Activated CD4-positive, alpha-beta T cell treated with anti-CD3 and anti-CD28 coated beads, Interleukin-2, amount 10 ng/mL, durations not matched to agents 24 days and 14 days (primary cell): ENCODE results near the gene RUNX2. TPM values are rescaled to one million over a fixed set of nuclear protein-coding genes. Genes with fewer than 3 reads are reported as not detected.
A peak's percentile ranks its signal among the peaks of the same experiment; 100 is the strongest.

Experiments
- DNase-seq: peaks from one replicate; pipeline ENCODE4 v3.0.0; 2022
- H3K27ac Mint-ChIP-seq: one replicate; pipeline ENCODE4 v1.8.0; 2022; ENCODE audit warnings: mild to moderate bottlenecking, mixed read lengths
- H3K27me3 Mint-ChIP-seq: one replicate; pipeline ENCODE4 v1.8.0; 2022; ENCODE audit warnings: mixed read lengths
- H3K36me3 Mint-ChIP-seq: one replicate; pipeline ENCODE4 v1.8.0; 2022; ENCODE audit warnings: low read depth, mild to moderate bottlenecking, mixed read lengths
- H3K4me1 Mint-ChIP-seq: one replicate; pipeline ENCODE4 v1.8.0; 2021; ENCODE audit warnings: mixed read lengths
- H3K4me3 Mint-ChIP-seq: one replicate; pipeline ENCODE4 v1.8.0; 2022; ENCODE audit warnings: mild to moderate bottlenecking, moderate library complexity, mixed read lengths
- H3K9me3 Mint-ChIP-seq: one replicate; pipeline ENCODE4 v1.8.0; 2021; ENCODE audit warnings: mixed read lengths
- intact Hi-C: fragments of 100-400 bp; cut with micrococcal nuclease; formaldehyde crosslinking; loops from one replicate; pipeline ENCODE4 v1.15.1; 2023
- total RNA-seq: library from RNA; stranded (reverse); gene quantifications from 2 replicates; pipeline ENCODE4 v1.2.3, GENCODE V29; 2022

The RUNX2 gene
- total RNA-seq, 1 donor from 2014 or later: 17.1 TPM

DNA sequence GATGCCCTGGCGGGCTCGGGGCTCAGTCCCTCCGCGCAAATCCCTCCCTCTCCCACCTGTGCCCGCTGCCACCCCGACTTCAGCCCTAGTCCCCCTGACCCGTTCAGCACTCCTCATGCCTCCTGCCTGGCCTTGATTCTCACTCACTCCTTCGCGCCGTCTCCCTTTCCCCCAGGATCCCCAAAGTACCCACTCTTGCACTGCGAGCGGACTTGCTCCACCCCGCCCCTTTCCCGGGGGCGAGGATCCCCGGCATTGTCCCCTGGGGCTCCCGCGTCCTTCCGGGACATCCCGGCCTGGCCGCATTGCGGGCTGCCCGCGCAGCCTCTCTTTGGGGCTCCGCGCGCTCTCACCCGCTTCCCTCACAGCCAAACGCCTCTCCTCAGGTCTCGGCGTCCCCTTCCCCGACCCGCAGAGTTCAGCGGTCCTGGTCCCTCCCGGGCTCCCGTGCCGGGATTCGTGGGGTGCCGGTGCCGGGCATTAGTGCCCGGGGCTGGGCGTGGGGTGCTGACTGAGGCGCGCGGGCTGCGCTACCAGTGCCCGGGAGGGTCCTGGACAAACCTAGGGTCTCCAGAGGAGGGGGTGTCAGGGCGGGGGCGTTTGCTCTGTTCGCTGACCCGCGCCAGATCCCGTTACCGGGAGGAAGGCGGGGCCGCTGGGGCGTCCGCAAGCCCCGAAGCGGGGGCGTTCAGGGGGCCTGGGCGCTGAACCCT lies 95.1 kb downstream of the RUNX2 start:
- Mint-ChIP-seq H3K36me3 (peaks cover 13% of the 10 kb centered on the region), H3K27me3 (peaks cover 18% of the 10 kb centered on the region), H3K4me1 (peaks cover 48% of the 10 kb centered on the region), H3K27ac (peak overlapping the region; percentile 94), H3K4me3 (peak overlapping the region; percentile 94), H3K9me3 (no peaks in the 10 kb centered on the region)
- intact Hi-C loops: loop anchor here (5.0 to 10.0 kb wide), 4 partner anchors 261 to 946 kb away; partner anchors contain the start of gene CLIC5
- DNase-seq: peak; percentile 81

DNA sequence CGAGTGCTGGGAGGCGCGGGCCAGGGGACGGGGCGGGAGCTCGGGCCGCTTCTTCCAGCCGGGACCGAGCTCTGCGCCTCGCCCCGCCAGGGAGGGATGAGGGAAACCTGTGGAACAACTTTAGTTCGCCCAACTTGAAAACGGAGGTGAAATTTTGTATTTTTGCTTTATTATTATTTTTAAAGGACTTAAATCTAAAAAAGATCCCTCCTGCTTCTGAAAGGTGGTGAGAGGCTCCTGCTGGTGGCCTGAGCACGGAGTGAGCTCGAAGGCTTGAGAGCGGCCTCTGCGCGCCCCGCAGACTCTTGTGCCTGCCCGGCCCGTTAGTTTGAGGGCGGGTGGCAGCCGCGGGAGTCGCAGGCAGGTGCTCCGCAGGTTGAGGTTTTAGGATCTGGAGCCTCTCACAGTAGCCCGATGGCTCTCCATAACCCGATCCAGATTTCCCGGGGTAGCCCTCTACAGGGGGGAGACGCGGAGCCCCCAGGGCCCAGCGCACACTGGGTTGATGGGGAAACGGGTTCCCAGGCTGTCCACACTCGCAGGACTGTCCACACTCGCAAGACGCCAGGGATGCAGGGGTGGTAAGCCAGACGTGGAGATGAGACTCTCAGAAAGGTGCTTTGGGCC lies 95.8 kb downstream of the RUNX2 start:
- peaks cover 18% of the 10 kb centered on the region for H3K36me3 Mint-ChIP-seq
- peak; percentile 74 for DNase-seq
- H3K4me1 Mint-ChIP-seq: peaks cover 51% of the 10 kb centered on the region
- H3K27me3 Mint-ChIP-seq: peaks cover 18% of the 10 kb centered on the region
- no peaks in the 10 kb centered on the region for H3K9me3 Mint-ChIP-seq
- H3K27ac Mint-ChIP-seq: peak overlapping the region; percentile 86
- intact Hi-C loops: loop anchor here (1.0 to 10.0 kb wide), 5 partner anchors 9 to 947 kb away; partner anchors contain the start of gene CLIC5
- peak overlapping the region; percentile 94 for H3K4me3 Mint-ChIP-seq

DNA sequence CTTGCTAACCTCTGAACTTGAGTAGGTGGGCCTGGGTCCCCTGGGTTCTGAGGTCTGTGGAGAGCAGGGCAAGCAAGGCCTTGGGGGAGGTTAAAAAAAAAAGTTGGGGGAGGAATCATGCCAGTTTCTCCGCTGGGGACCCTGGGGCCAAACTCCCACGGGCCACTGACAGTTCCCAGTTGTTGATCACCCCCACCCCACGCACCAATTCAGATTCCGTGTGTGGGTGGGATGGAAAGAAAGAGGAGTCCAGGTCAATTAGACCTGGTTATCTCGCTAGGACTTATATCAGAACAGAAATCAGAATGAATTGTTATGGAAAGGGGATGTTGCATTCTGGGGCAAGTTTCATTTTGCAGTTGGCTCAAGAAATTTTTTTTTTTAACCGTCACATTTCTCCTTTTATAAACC lies 96.3 kb downstream of the RUNX2 start:
- H3K27ac Mint-ChIP-seq: peak overlapping the region; percentile 86
- no peaks in the 10 kb centered on the region for H3K9me3 Mint-ChIP-seq
- H3K27me3 Mint-ChIP-seq: peaks cover 14% of the 10 kb centered on the region
- peaks cover 23% of the 10 kb centered on the region for H3K36me3 Mint-ChIP-seq
- intact Hi-C loops: loop anchor here (1.0 to 10.0 kb wide), 5 partner anchors 9 to 947 kb away; partner anchors contain the start of gene CLIC5
- peaks cover 50% of the 10 kb centered on the region for H3K4me1 Mint-ChIP-seq
- H3K4me3 Mint-ChIP-seq: peak overlapping the region; percentile 94
- DNase-seq: no peak

DNA sequence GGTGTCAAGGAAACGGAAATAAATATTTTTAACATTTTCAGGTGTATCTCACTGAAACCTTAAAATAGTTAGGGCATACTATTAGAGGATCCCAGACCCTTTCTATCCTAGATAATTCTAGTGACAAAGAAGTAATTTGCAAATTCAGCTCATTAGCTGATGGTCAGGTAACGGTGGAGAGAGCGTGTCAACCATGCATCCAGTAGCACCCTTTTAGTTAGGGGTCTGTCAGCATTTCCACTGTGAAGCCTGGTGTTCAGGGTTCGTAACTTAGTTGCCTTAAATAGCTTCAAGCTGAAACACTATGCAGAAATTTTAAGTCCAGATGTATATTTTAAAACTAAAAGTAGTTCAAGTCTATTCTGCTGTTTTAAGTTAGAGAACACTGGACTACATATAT lies 98.1 kb downstream of the RUNX2 start:
- no peak overlapping the region for H3K4me3 Mint-ChIP-seq
- H3K9me3 Mint-ChIP-seq: no peaks in the 10 kb centered on the region
- peaks cover 46% of the 10 kb centered on the region for H3K4me1 Mint-ChIP-seq
- peaks cover 11% of the 10 kb centered on the region for H3K27me3 Mint-ChIP-seq
- peaks cover 23% of the 10 kb centered on the region for H3K36me3 Mint-ChIP-seq
- DNase-seq: no peak
- H3K27ac Mint-ChIP-seq: no peak overlapping the region
- intact Hi-C loops: loop anchor here (10.0 kb wide), 1 partner anchor 589 kb away; the partner anchor contains the start of gene CLIC5

DNA sequence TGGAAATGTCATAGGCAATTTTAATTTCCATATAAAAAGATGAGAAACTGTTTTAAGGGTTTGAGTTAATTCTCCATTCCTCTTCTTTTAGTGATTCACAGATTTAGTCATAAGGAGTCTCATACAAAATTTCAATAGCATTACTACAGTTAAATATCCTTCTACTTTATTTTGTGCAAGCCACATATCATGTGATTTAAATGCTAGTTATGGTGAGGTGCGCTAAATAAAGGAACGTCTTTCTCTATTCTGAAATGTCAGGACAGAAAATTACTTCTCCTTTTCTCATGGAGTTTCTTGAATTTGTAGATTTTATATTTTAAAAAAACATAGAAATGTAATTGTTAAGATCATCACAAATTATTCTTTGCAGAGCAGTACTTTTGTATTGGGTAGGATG lies 99.6 kb downstream of the RUNX2 start:
- Mint-ChIP-seq H3K4me1 (peaks cover 47% of the 10 kb centered on the region), H3K27me3 (peaks cover 8% of the 10 kb centered on the region), H3K9me3 (no peaks in the 10 kb centered on the region), H3K4me3 (no peak overlapping the region), H3K36me3 (peaks cover 28% of the 10 kb centered on the region), H3K27ac (no peak overlapping the region)
- no peak for DNase-seq
- intact Hi-C loops: loop anchor here (10.0 kb wide), 1 partner anchor 587 kb away; the partner anchor contains the start of gene CLIC5

DNA sequence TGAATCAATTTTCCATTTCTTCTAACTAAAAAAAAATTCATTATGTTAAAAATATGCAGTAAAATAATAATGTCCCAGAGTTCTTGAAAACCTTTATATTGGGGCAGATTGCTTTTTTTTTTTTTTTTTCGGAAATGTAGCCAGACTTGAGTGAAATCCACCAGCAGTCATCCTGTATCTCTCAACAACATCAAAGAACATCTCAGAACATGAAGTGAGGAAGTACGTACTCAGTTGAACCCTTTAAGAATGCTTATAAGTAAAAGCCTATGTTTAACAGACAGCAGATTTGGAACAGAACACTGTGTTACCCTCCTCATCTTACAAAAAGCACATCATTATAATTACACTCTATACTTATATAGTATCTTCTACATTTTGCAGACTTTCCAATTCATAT lies 100.6 kb downstream of the RUNX2 start:
- Mint-ChIP-seq H3K4me3 (no peak overlapping the region), H3K4me1 (peaks cover 50% of the 10 kb centered on the region), H3K36me3 (peaks cover 26% of the 10 kb centered on the region)

DNA sequence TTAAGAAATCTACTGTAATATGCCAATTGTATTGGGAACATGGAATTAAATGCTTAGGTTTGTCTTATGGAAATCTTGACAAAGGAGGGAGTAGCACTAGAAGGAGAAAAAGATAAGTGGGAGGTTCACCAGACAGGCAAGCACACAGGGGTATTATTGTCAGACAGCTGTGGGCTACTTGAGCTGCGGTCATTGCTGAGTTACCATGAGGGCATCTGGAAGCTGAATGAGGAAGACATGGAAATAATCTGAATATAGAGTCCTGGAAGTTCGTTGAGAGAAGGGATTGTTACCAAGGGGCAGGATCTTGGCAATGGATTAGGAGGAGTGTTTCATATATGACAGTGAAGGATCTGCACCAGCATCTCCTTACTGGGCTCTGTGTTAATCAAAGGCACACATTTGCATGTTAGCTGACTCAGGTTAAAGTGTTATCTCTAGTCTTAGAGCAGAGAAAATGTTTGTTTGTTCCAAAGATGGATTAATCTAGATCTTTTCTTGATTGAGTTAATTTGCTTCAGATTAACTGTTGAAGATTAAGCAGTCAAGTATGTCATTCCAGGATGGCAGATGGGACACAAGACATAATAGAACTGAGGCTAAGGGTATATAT lies 102.6 kb downstream of the RUNX2 start:
- Mint-ChIP-seq H3K36me3 (peaks cover 33% of the 10 kb centered on the region), H3K4me3 (no peak overlapping the region), H3K9me3 (no peaks in the 10 kb centered on the region), H3K27ac (peak overlapping the region; percentile 21), H3K27me3 (peaks cover 1% of the 10 kb centered on the region), H3K4me1 (peaks cover 48% of the 10 kb centered on the region)
- no peak for DNase-seq
- intact Hi-C loops: loop anchor here (10.0 kb wide), 1 partner anchor 124 kb away; no protein-coding TSS in a partner anchor

More for the DNA sequence above, 100.6 kb downstream of the RUNX2 start:
- intact Hi-C loops: loop anchor here (10.0 kb wide), 1 partner anchor 586 kb away; the partner anchor contains the start of gene CLIC5
- no peak for DNase-seq
- H3K27ac Mint-ChIP-seq: peak overlapping the region; percentile 29
- H3K9me3 Mint-ChIP-seq: no peaks in the 10 kb centered on the region
- H3K27me3 Mint-ChIP-seq: peaks cover 6% of the 10 kb centered on the region

DNA sequence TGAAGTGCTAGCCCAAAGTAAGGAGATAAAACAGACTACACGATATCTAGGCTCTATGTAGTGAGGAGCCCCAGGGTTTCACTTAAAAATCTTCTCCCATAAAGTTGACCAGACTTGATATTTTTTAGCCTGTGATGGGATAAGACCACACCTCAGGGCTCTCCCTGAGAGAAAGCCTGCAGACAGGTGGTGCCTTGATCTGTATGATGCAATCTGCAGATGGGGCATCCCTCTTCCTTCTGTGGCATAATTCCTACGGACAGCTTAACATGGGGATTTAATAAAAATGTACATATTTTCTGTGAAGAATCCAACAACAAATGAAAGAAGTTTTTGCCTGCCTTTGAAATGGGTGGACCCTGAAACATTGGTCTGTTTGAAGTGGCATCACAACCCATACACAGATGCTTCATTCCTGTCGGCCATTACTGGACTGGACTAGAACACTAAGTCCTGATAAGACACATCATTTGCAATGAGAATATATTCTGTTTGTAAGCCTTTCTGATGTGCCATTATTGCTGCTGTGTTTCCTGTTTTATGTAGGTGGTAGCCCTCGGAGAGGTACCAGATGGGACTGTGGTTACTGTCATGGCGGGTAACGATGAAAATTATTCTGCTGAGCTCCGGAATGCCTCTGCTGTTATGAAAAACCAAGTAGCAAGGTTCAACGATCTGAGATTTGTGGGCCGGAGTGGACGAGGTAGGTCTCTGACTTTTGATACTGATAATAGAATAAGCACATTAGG lies 103.4 kb downstream of the RUNX2 start:
- H3K36me3 Mint-ChIP-seq: peaks cover 37% of the 10 kb centered on the region
- peak overlapping the region; percentile 71 for H3K27ac Mint-ChIP-seq
- DNase-seq: no peak
- peak overlapping the region; percentile 54 for H3K4me3 Mint-ChIP-seq
- H3K9me3 Mint-ChIP-seq: no peaks in the 10 kb centered on the region
- intact Hi-C loops: loop anchor here (10.0 kb wide), 1 partner anchor 123 kb away; no protein-coding TSS in a partner anchor
- no peaks in the 10 kb centered on the region for H3K27me3 Mint-ChIP-seq
- peaks cover 52% of the 10 kb centered on the region for H3K4me1 Mint-ChIP-seq

DNA sequence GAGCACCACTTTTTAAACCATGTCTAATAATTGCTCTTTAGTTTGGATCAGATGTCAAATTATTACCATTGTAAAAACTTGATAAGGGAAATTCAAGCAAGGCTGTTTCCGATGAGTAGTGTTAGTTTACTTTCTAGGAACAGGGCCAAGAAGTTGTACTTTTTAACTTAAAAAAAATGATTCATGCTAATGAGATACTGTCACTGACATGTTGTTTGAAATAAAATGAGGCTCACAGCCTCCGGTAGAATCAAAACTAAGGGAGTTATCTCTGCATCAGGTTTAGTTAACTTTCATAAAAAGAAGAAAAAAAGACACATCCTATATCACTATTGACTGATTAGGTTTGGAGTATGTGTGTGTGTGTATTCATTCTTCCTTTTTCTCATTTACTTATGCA lies 104.8 kb downstream of the RUNX2 start:
- no peak for DNase-seq
- intact Hi-C loops: loop anchor here (1.0 to 10.0 kb wide), 2 partner anchors 9 to 122 kb away; no protein-coding TSS in a partner anchor
- Mint-ChIP-seq H3K27ac (peak overlapping the region; percentile 48), H3K4me1 (peaks cover 64% of the 10 kb centered on the region), H3K27me3 (no peaks in the 10 kb centered on the region), H3K9me3 (no peaks in the 10 kb centered on the region), H3K4me3 (peak overlapping the region; percentile 26), H3K36me3 (peaks cover 51% of the 10 kb centered on the region)

DNA sequence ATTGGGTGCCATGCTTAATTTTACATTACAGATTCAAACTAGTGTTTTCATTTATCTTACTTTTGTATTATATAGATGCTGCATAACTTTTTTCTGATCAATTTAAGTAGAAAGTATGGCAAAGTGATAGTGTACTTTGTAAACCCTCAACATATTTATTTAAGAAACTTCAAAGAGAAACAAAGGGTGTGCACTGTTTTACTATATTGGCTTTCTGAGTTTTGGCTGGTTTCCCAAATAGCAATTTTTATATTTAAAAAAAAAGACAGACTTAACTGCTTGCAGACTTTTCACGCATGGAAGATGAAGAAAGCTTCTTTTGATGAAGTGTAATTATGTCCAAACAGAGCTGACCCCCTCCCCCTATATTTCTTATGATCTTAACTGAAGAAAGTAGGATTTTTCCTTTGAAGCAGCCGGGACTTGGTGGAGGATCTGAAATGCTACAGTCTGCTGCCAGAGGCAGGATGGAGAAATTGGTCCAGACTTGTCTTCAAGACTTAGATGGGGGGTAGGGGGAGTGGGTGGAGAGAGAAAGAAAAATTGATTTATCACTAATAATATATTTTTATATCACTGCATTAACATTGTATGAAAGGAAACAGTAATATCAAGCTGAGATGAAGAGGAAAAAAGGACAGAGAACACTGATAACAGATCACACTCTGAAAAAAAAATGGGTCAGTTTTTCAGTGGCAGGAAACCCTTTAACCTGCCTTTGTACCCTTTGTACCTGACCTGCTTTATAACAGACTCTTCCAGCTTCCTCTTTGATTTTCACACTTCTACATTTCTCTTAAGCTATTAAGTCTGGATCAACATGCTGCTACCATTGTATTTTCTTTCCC lies 105.6 kb downstream of the RUNX2 start:
- Mint-ChIP-seq H3K4me3 (no peak overlapping the region), H3K4me1 (peaks cover 66% of the 10 kb centered on the region), H3K9me3 (no peaks in the 10 kb centered on the region), H3K36me3 (peaks cover 53% of the 10 kb centered on the region), H3K27ac (peak overlapping the region; percentile 60), H3K27me3 (no peaks in the 10 kb centered on the region)
- no peak for DNase-seq
- intact Hi-C loops: loop anchor here (1.0 to 10.0 kb wide), 2 partner anchors 9 to 121 kb away; no protein-coding TSS in a partner anchor

DNA sequence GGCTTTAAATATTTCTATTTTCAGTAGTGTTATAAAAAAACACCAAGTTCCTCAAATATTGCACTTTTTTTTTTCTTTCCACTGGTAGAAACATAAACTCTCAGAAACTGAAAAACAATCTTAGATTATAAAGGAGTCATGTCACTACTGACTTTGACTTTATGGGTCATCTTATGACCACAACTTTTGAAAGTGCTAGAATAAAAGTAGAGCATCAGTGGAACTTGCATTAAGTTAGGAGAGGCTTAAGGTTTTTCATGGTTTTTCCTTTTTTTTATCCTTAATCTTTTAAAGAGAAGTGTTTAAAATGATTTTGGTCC lies 106.2 kb downstream of the RUNX2 start:
- no peak overlapping the region for H3K4me3 Mint-ChIP-seq
- peaks cover 51% of the 10 kb centered on the region for H3K36me3 Mint-ChIP-seq
- no peaks in the 10 kb centered on the region for H3K27me3 Mint-ChIP-seq
- intact Hi-C loops: loop anchor here (10.0 kb wide), 1 partner anchor 120 kb away; no protein-coding TSS in a partner anchor
- peaks cover 66% of the 10 kb centered on the region for H3K4me1 Mint-ChIP-seq
- DNase-seq: no peak
- no peaks in the 10 kb centered on the region for H3K9me3 Mint-ChIP-seq
- H3K27ac Mint-ChIP-seq: peak overlapping the region; percentile 60

DNA sequence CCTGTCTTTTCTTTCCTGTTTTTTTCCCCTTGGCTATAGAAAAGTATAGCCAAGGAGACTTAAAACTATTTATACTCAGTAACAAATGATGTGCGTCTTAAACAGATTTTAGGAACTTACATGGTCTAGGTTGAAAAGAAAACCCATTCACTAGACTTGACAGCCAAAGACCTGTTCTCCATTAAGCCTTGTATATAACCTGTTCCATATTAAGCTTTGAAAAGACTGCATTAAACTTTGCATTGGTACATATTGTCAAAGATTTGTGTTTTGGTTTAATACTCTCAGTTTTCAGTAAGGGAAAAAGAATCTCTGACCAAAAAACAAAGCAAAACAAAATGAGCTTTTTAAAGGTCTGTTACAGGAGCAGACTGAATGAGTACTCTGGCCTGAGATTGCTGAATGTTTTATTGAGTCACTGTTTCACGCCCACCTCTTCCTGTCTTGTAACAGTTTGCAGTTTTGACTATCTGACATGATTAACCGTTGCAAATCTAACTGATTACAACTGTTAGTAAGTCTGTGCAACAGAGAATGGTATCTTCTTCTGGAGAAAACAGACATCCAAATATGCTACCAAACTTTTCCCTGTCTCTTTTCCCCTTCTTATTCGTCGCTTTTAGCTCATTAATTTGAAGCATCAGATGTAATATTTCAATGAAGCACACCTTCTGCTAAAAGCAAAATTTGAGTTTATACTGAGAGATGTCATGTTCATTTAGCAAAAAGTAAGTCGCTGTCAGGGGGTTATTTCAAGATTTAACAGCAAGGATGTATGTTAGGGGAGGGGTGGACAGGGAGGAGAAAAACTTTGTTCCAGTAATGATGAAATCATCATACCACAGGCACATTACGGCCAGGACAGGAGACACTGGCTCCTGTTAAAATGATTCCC lies 108.7 kb downstream of the RUNX2 start:
- Mint-ChIP-seq H3K4me3 (peak overlapping the region; percentile 79), H3K27ac (peak overlapping the region; percentile 91), H3K4me1 (peaks cover 60% of the 10 kb centered on the region), H3K9me3 (no peaks in the 10 kb centered on the region), H3K27me3 (no peaks in the 10 kb centered on the region), H3K36me3 (peaks cover 56% of the 10 kb centered on the region)
- peak; percentile 75 for DNase-seq
- intact Hi-C loops: loop anchor here (1.0 to 10.0 kb wide), 5 partner anchors 10 to 486 kb away; no protein-coding TSS in a partner anchor
